Motor neuron (in vitro differentiated cells): ENCODE results near the gene CLTA. TPM values are rescaled to one million over a fixed set of nuclear protein-coding genes. Genes with fewer than 3 reads are reported as not detected.
A peak's percentile ranks its signal among the peaks of the same experiment; 100 is the strongest.
"Not testable (repeated sequence)": the region's sequence is repeated elsewhere in the genome, so short reads cannot be mapped to it uniquely, and the experiment has no call there.

ENCODE experiments used
- ATAC-seq, 8 experiments: fragments of 200-7000 bp; cut with Tn5 transposase; replicated peaks in 6 of 8; 2 replicates each; pipeline ENCODE4 v1.8.0; 2021; ENCODE audit warnings: mild to moderate bottlenecking in 8 of 8, moderate library complexity in 8 of 8
- H3K27ac ChIP-seq, 2 donors: fragments of 250-450 bp; sonication (Bioruptor Pico); 2 replicates each; pipeline ENCODE4 v1.9.0; 2021; ENCODE audit warnings: antibody characterized with exemption in 2 of 2, mild to moderate bottlenecking in 2 of 2, moderate library complexity in 1 of 2
- H3K4me1 ChIP-seq, 2 donors: fragments of 250-450 bp; sonication (Bioruptor Pico); replicated peaks in 1 of 2; 2 replicates each; pipeline ENCODE4 v1.6.1; 2021; ENCODE audit warnings: antibody characterized with exemption in 2 of 2, mild to moderate bottlenecking in 2 of 2, moderate library complexity in 1 of 2
- H3K4me3 ChIP-seq, 5 donors: fragments of 250-450 bp; sonication (Bioruptor Pico); 2 replicates each; pipeline ENCODE4 v1.9.0; 2021; ENCODE audit warnings: antibody characterized with exemption in 5 of 5, mild to moderate bottlenecking in 5 of 5, moderate library complexity in 4 of 5
- WGBS, 10 experiments: fragments of 450-650 bp; shearing (Covaris generic); methylation state at CpG; one replicate each; pipeline ENCODE4 v1.0.0; 2022; 5-methylcytosine and 5-hydroxymethylcytosine counted together
- in situ Hi-C, 9 experiments: fragments of 400-800 bp; cut with MboI; loops; one replicate each; pipeline ENCODE4 v1.15.0; 2021; ENCODE audit warnings: low sequenced_read_pairs in 9 of 9, low pct_unique_long_range_greater_than_20kb in 2 of 9; ENCODE audit not compliant: unreplicated experiment in 9 of 9
- total RNA-seq, 8 experiments: library from RNA; unstranded; fragments of 300-600 nt; gene quantifications; 2 replicates each; pipeline versions ENCODE4 v1.2.3 to v1.2.4, GENCODE V29; 2022

CLTA gene
- total RNA-seq, 8 experiments from 2014 or later, result 131 to 258 (median 158) TPM

GRCh38 chr9:36150574-36151315, 40.0 kb upstream of the CLTA start:
- WGBS, 10 experiments, result 40 to 100% (median 79%) methylated on average over 1 to 3 of the region's 4 CpGs; no CpG with 5 or more reads in 4 of the 10 experiments
- Histone ChIP-seq H3K27ac (no peak overlapping the region), H3K4me3 (no peak overlapping the region), H3K4me1 (peaks cover 7 to 16% of the 10 kb centered on the region in 2 donors)
- ATAC-seq, result no peak
- in situ Hi-C loops, result loop anchor here in 1 of 9 experiments (25.0 kb wide), 1 partner anchor 112 kb away; the partner anchor contains the start of gene GNE

GRCh38 chr9:36151316-36152210, 39.2 kb upstream of the CLTA start:
- Histone ChIP-seq H3K4me3 (no peak overlapping the region), H3K27ac (no peak overlapping the region), H3K4me1 (peaks cover 7 to 16% of the 10 kb centered on the region in 2 donors)
- WGBS, 10 experiments, result 81 to 100% (median 100%) methylated on average over 1 to 4 of the region's 14 CpGs; no CpG with 5 or more reads in 7 of the 10 experiments
- ATAC-seq, result peak in 2 of 8 experiments; percentile 12 to 25
- in situ Hi-C loops, result loop anchor here in 1 of 9 experiments (25.0 kb wide), 1 partner anchor 111 kb away; the partner anchor contains the start of gene GNE

GRCh38 chr9:36152741-36153438, 37.8 kb upstream of the CLTA start:
- Histone ChIP-seq H3K27ac (no peak overlapping the region), H3K4me1 (peaks cover 7 to 16% of the 10 kb centered on the region in 2 donors), H3K4me3 (no peak overlapping the region)
- ATAC-seq, result no peak
- in situ Hi-C loops, result loop anchor here in 1 of 9 experiments (25.0 kb wide), 1 partner anchor 109 kb away; the partner anchor contains the start of gene GNE
- 77 to 100% (median 94%) methylated on average over 2 to 8 of the region's 10 CpGs for WGBS, 10 experiments

- Histone ChIP-seq H3K27ac (no peak overlapping the region), H3K4me3 (no peak overlapping the region), H3K4me1 (peaks cover 7 to 13% of the 10 kb centered on the region in 2 donors)
- WGBS, 10 experiments, result 42 to 100% (median 91%) methylated on average over 1 to 4 of the region's 9 CpGs; no CpG with 5 or more reads in 3 of the 10 experiments
- no peak for ATAC-seq
- in situ Hi-C loops, result loop anchor here in 1 of 9 experiments (25.0 kb wide), 1 partner anchor 109 kb away; the partner anchor contains the start of gene GNE
Observed at GRCh38 chr9:36153746-36154145, 37.0 kb upstream of the CLTA start.

- H3K4me3 ChIP-seq, result no peak overlapping the region
- in situ Hi-C loops, result loop anchor here in 1 of 9 experiments (25.0 kb wide), 1 partner anchor 108 kb away; the partner anchor contains the start of gene GNE
- 0 to 80% (median 33%) methylated on average over 1 to 8 of the region's 11 CpGs for WGBS, 10 experiments
- peak; percentile 82 to 95 (median 94) for ATAC-seq
- peak overlapping the region in 1 of 2 donors; percentile 19 for H3K27ac ChIP-seq
- peaks cover 7 to 13% of the 10 kb centered on the region in 2 donors for H3K4me1 ChIP-seq
Observed at GRCh38 chr9:36154331-36154952, 36.3 kb upstream of the CLTA start.

DNA sequence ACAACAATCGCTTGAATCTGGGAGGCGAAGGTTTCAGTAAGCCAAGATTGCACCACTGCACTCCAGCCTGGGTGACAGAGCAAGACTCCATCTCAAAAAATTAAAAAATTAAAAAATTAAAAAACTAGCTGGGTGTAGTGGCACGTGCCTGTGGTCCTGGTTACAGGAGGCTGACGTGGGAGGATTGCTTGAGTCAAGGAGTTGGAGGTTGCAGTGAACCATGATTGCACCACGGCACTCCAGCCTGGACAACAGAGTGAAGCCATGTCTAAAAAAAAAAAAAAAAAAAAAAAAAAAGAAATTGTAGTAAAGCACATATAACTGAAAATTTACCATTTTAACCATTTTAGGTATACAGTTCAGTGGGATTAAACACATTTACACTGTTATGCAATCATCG, 34.6 kb upstream of the CLTA start:
- Histone ChIP-seq H3K4me3 (no peak overlapping the region), H3K27ac (no peak overlapping the region), H3K4me1 (peaks cover 7 to 13% of the 10 kb centered on the region in 2 donors)
- no peak for ATAC-seq
- in situ Hi-C loops, result loop anchor here in 1 of 9 experiments (25.0 kb wide), 1 partner anchor 106 kb away; the partner anchor contains the start of gene GNE
- WGBS, 10 experiments, result 61 to 100% (median 86%) methylated on average over 1 to 6 of the region's 6 CpGs

DNA sequence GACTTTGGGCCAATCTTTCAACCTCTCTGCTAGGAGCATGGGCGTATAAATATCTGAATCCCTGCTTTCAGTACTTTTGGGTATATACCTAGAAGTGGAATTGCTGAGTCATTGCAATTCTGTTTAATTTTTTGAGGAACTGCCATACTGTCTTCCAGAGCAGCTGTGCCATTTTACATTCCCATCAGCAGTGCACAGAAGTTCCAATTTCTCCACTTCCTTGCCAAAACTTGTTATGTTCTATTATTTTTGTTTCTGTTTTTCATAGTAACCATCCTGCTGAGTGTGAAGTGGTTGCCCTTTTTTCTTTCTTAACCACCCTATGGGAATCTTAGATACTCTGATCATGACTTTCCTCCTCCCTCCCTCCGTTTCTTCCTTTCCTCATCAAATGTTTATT, 32.6 kb upstream of the CLTA start:
- H3K4me1 ChIP-seq, result peaks cover 14 to 23% of the 10 kb centered on the region in 2 donors
- ATAC-seq, result no peak
- no peak overlapping the region for H3K27ac ChIP-seq
- H3K4me3 ChIP-seq, result no peak overlapping the region
- in situ Hi-C loops, result loop anchor here in 1 of 9 experiments (25.0 kb wide), 1 partner anchor 104 kb away; the partner anchor contains the start of gene GNE
- WGBS, 10 experiments, result 21 to 100% (median 85%) methylated on average over 1 to 2 of the region's 2 CpGs; no CpG with 5 or more reads in 2 of the 10 experiments

DNA sequence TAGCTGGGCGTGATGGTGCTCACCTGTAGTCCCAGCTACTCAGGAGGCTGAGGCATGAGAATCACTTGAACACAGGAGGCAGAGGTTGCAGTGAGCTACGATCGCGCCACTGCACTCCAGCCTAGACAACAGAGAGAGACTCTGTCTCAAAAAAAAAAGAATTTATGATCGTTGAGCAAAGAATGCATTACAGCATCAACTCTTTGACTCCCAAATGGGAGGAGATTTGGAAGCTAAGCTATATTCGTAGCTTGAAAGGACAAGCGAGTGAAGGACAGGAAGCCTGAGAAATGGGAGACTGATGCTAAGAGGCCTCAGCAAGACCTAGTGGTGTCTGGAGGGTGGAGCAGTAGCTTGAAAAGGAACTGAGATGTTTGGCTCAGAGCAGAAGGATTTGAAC, 31.8 kb upstream of the CLTA start:
- WGBS, 10 experiments, result 33 to 100% (median 75%) methylated on average over 1 to 6 of the region's 7 CpGs; no CpG with 5 or more reads in 2 of the 10 experiments
- no peak for ATAC-seq
- H3K4me3 ChIP-seq, result no peak overlapping the region
- in situ Hi-C loops, result loop anchor here in 1 of 9 experiments (25.0 kb wide), 1 partner anchor 103 kb away; the partner anchor contains the start of gene GNE
- H3K27ac ChIP-seq, result no peak overlapping the region
- H3K4me1 ChIP-seq, result peaks cover 17 to 30% of the 10 kb centered on the region in 2 donors

- in situ Hi-C loops, result loop anchor here in 1 of 9 experiments (25.0 kb wide), 1 partner anchor 103 kb away; the partner anchor contains the start of gene GNE
- not testable (repeated sequence) for H3K27ac ChIP-seq, ATAC-seq, H3K4me3 ChIP-seq
- 38 to 100% (median 100%) methylated on average over 1 to 3 of the region's 4 CpGs; no CpG with 5 or more reads in 2 of the 10 experiments for WGBS, 10 experiments
- H3K4me1 ChIP-seq, result peaks cover 11 to 26% of the 10 kb centered on the region in 2 donors
Observed at GRCh38 chr9:36159509-36159908, 31.2 kb upstream of the CLTA start.

GRCh38 chr9:36160126-36160525, 30.6 kb upstream of the CLTA start:
- 0 to 97% (median 71%) methylated on average over 1 to 9 of the region's 11 CpGs; no CpG with 5 or more reads in 1 of the 10 experiments for WGBS, 10 experiments
- in situ Hi-C loops, result loop anchor here in 1 of 9 experiments (25.0 kb wide), 1 partner anchor 102 kb away; the partner anchor contains the start of gene GNE
- H3K27ac ChIP-seq, ATAC-seq, H3K4me3 ChIP-seq: not testable (repeated sequence)
- H3K4me1 ChIP-seq, result peaks cover 10 to 23% of the 10 kb centered on the region in 2 donors

DNA sequence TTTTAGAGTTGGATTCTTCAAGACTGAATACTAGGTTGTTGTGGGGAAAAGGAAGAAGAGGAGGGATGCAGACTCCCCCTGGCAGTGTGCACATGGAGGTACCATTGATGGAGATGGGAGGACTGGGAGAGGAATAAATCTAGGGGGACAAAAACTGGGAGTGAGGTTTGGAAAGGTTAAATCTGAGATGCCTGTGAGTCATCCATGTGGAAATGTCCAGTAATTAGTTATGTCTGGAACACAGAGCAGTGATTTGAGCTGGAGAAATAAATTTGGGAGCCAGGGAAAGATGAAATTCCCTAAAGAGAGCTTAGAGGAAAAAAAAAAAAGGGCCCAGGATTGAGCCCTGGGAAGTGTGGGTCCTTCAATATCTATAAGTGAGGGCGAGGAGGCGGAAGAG, 29.5 kb upstream of the CLTA start:
- no peak overlapping the region for H3K27ac ChIP-seq
- no peak overlapping the region for H3K4me3 ChIP-seq
- H3K4me1 ChIP-seq, result peaks cover 10 to 19% of the 10 kb centered on the region in 2 donors
- WGBS, 10 experiments, result 8 to 100% (median 75%) methylated on average over 1 to 2 of the region's 2 CpGs; no CpG with 5 or more reads in 4 of the 10 experiments
- no peak for ATAC-seq
- in situ Hi-C loops, result loop anchor here in 1 of 9 experiments (25.0 kb wide), 1 partner anchor 101 kb away; the partner anchor contains the start of gene GNE
